Measurements from ENCODE around the gene QTRT2. TPM values are rescaled to one million over a fixed set of nuclear protein-coding genes. Genes with fewer than 3 reads are reported as not detected.

The QTRT2 gene
- total RNA-seq, 1 experiment from 2014 or later: 84.1 TPM

DNA sequence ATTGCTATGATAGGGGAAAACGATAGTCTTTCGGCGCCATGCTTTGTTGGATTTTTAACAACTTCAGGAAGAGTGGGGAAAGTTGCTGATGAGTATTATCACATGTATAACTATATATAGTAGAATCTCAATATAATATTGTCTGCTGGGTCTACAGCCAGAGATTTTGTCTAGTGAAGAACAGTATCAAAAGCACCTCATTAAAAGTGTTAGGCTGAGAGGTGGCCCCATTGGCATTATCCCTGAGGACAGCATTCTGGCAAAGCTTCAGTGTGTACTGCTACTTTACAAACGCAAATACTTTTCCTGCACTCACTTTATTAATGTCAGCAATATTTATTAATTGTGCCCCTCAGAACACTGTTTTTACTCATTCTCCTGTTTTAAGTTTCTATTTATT lies 11.8 kb downstream of the QTRT2 start:
- TF ChIP-seq, protein P1, sequence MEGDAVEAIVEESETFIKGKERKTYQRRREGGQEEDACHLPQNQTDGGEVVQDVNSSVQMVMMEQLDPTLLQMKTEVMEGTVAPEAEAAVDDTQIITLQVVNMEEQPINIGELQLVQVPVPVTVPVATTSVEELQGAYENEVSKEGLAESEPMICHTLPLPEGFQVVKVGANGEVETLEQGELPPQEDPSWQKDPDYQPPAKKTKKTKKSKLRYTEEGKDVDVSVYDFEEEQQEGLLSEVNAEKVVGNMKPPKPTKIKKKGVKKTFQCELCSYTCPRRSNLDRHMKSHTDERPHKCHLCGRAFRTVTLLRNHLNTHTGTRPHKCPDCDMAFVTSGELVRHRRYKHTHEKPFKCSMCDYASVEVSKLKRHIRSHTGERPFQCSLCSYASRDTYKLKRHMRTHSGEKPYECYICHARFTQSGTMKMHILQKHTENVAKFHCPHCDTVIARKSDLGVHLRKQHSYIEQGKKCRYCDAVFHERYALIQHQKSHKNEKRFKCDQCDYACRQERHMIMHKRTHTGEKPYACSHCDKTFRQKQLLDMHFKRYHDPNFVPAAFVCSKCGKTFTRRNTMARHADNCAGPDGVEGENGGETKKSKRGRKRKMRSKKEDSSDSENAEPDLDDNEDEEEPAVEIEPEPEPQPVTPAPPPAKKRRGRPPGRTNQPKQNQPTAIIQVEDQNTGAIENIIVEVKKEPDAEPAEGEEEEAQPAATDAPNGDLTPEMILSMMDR (conservative IDR thresholded peaks at IDR 0.05): no peak
- Histone ChIP-seq H3K18ac (ENCODE audit: insufficient read length, low read depth, low read length) (no peak overlapping the region), H2BK15ac (ENCODE audit: low read depth, low read length) (no peak overlapping the region), H3K56ac (ENCODE audit: insufficient read length, low read depth, low read length) (no peak overlapping the region), H3K14ac (ENCODE audit: insufficient read depth, low read length) (no peak overlapping the region), H3K9me3 (ENCODE audit: control insufficient read depth, low read depth, low read length) (no peaks in the 10 kb centered on the region), H3K27me3 (ENCODE audit: insufficient read depth, low read length) (no peaks in the 10 kb centered on the region), H3K9ac (ENCODE audit: extremely low read depth, insufficient read length, low read length) (no peak overlapping the region), H4K5ac (ENCODE audit: insufficient read length, low read depth, low read length) (no peak overlapping the region), H2AK5ac (ENCODE audit: insufficient read length, low read length) (no peak overlapping the region), H4K20me1 (ENCODE audit: control insufficient read depth, insufficient read depth, insufficient read length) (no peaks in the 10 kb centered on the region), H4K8ac (replicated peaks; ENCODE audit: insufficient read length, low read depth, low read length) (no peak overlapping the region), H4K91ac (ENCODE audit: insufficient read length, low read depth, low read length) (no peak overlapping the region), H3K4me2 (ENCODE audit: insufficient read depth, insufficient read length, low read length) (no peak overlapping the region), H2BK120ac (ENCODE audit: low read depth, low read length, poor library complexity, severe bottlenecking) (no peak overlapping the region), H3K4me1 (ENCODE audit: insufficient read depth, low read length) (no peaks in the 10 kb centered on the region), H2AFZ (ENCODE audit: low read length) (no peak overlapping the region), H2BK5ac (ENCODE audit: insufficient read length, low read length) (no peak overlapping the region), H3K4ac (ENCODE audit: low read depth, low read length) (no peak overlapping the region), H3T11ph (ENCODE audit: low read length) (no peak overlapping the region), H2BK12ac (ENCODE audit: insufficient read length, low read depth, low read length) (no peak overlapping the region), H3K27ac (ENCODE audit: insufficient read length, low read depth, low read length) (no peak overlapping the region), H3K23me2 (ENCODE audit: insufficient read length, low read depth, low read length, poor library complexity, severe bottlenecking) (no peaks in the 10 kb centered on the region), H3K79me2 (ENCODE audit: insufficient read depth, low read length) (no peaks in the 10 kb centered on the region), H3K23ac (ENCODE audit: insufficient read length, low read depth, low read length) (no peak overlapping the region), H3K79me1 (ENCODE audit: insufficient read depth, low read depth, low read length, poor library complexity, severe bottlenecking) (no peaks in the 10 kb centered on the region), H2BK20ac (ENCODE audit: low read depth, low read length, poor library complexity, severe bottlenecking) (no peak overlapping the region)
- Mint-ChIP-seq H3K9me3 (no peaks in the 10 kb centered on the region), H3K36me3 (ENCODE audit: insufficient read depth in 1 of 3, low read depth in 3 of 3) (peaks cover 25 to 71% (median 69%) of the 10 kb centered on the region in 3 experiments; a peak in 6 of 7 replicates), H3K4me3 (no peak overlapping the region), H3K27me3 (ENCODE audit: low read depth) (no peaks in the 10 kb centered on the region), H3K4me1 (no peaks in the 10 kb centered on the region), H3K27ac (no peak overlapping the region)
- WGBS (ENCODE audit: extremely low coverage, insufficient read length, low lambda C conversion rate): no CpG with 5 or more reads among the region's 4 CpGs
- no peak for DNase-seq

Measured in H9 (cell line).